ENCODE data around the gene ZNF710. TPM values are rescaled to one million over a fixed set of nuclear protein-coding genes. Genes with fewer than 3 reads are reported as not detected.

Gene ZNF710
- total RNA-seq, 3 donors from 2014 or later (not counting 1 experiment from before 2014, with no cell fraction given): 26.5 to 43.1 (median 26.6) TPM

- Histone ChIP-seq H3K27ac (ENCODE audit: low read length) (no peak overlapping the region), H3K9me3 (ENCODE audit: control insufficient read depth, insufficient read depth, low read length) (no peaks in the 10 kb centered on the region), H3K36me3 (ENCODE audit: control insufficient read depth, insufficient read depth, low read length) (peaks cover 71% of the 10 kb centered on the region), H3K4me3 (ENCODE audit: low read length) (no peak overlapping the region), H3K4me1 (ENCODE audit: control insufficient read depth, insufficient read depth, low read length) (peaks cover 5% of the 10 kb centered on the region), H3K27me3 (ENCODE audit: control insufficient read depth, insufficient read depth, low read length) (no peaks in the 10 kb centered on the region)
- Mint-ChIP-seq H3K27me3 (ENCODE audit: low read depth in 2 of 2) (no peaks in the 10 kb centered on the region), H3K27ac (peak overlapping the region; percentile 14 to 65), H3K36me3 (no peaks in the 10 kb centered on the region), H3K9me3 (no peaks in the 10 kb centered on the region), H3K4me3 (no peak overlapping the region), H3K4me1 (peaks cover 8 to 20% of the 10 kb centered on the region in 2 donors)
- WGBS (ENCODE audit: insufficient coverage): 93% methylated on average over 19 of the region's 20 CpGs
- peak in 1 of 2 donors; percentile 50 for DNase-seq
- ATAC-seq: peak in 1 of 3 donors; percentile 40
- no peak for TF ChIP-seq CTCF (IDR thresholded peaks at IDR 0.05)
- intact Hi-C loops (cut with micrococcal nuclease): loop anchor here (2.0 kb wide), 2 partner anchors 327 to 347 kb away; no protein-coding TSS in a partner anchor
These were observed 86.5 kb downstream of the ZNF710 start for GRCh38 chr15:90087454-90088154.

- TF ChIP-seq CTCF (IDR thresholded peaks at IDR 0.05): no peak
- H3K4me3 Mint-ChIP-seq: no peak overlapping the region
- 93% methylated on average over 11 of the region's 11 CpGs for WGBS (ENCODE audit: insufficient coverage)
- no peaks in the 10 kb centered on the region for H3K36me3 Mint-ChIP-seq
- ATAC-seq: no peak
- peaks cover 22 to 36% of the 10 kb centered on the region in 2 donors for H3K4me1 Mint-ChIP-seq
- H3K9me3 ChIP-seq (ENCODE audit: control insufficient read depth, insufficient read depth, low read length): no peaks in the 10 kb centered on the region
- no peaks in the 10 kb centered on the region for H3K27me3 Mint-ChIP-seq (ENCODE audit: low read depth in 2 of 2)
- peaks cover 52% of the 10 kb centered on the region for H3K36me3 ChIP-seq (ENCODE audit: control insufficient read depth, insufficient read depth, low read length)
- peaks cover 22% of the 10 kb centered on the region for H3K4me1 ChIP-seq (ENCODE audit: control insufficient read depth, insufficient read depth, low read length)
- no peaks in the 10 kb centered on the region for H3K9me3 Mint-ChIP-seq
- DNase-seq: no peak
- H3K27ac Mint-ChIP-seq: peak overlapping the region in 1 of 2 donors; percentile 29
- H3K27me3 ChIP-seq (ENCODE audit: control insufficient read depth, insufficient read depth, low read length): no peaks in the 10 kb centered on the region
- H3K27ac ChIP-seq (ENCODE audit: low read length): no peak overlapping the region
- intact Hi-C loops (cut with micrococcal nuclease): no loop called here
- H3K4me3 ChIP-seq (ENCODE audit: low read length): no peak overlapping the region
These were observed 89.2 kb downstream of the ZNF710 start for GRCh38 chr15:90090226-90090848.

- no peaks in the 10 kb centered on the region for H3K9me3 ChIP-seq (ENCODE audit: control insufficient read depth, insufficient read depth, low read length)
- intact Hi-C loops (cut with micrococcal nuclease): no loop called here
- Mint-ChIP-seq H3K27me3 (ENCODE audit: low read depth in 2 of 2) (no peaks in the 10 kb centered on the region), H3K4me1 (peaks cover 32 to 45% of the 10 kb centered on the region in 2 donors), H3K36me3 (no peaks in the 10 kb centered on the region), H3K9me3 (no peaks in the 10 kb centered on the region), H3K4me3 (no peak overlapping the region), H3K27ac (peak overlapping the region in 1 of 2 donors; percentile 29)
- ATAC-seq (no peak), DNase-seq (no peak)
- H3K4me1 ChIP-seq (ENCODE audit: control insufficient read depth, insufficient read depth, low read length): peaks cover 31% of the 10 kb centered on the region
- peaks cover 43% of the 10 kb centered on the region for H3K36me3 ChIP-seq (ENCODE audit: control insufficient read depth, insufficient read depth, low read length)
- TF ChIP-seq CTCF (IDR thresholded peaks at IDR 0.05): no peak
- no peaks in the 10 kb centered on the region for H3K27me3 ChIP-seq (ENCODE audit: control insufficient read depth, insufficient read depth, low read length)
- 95% methylated on average over 17 of the region's 17 CpGs for WGBS (ENCODE audit: insufficient coverage)
- no peak overlapping the region for H3K4me3 ChIP-seq (ENCODE audit: low read length)
- H3K27ac ChIP-seq (ENCODE audit: low read length): no peak overlapping the region
These were observed 90.2 kb downstream of the ZNF710 start for GRCh38 chr15:90091156-90091931.
